Right forelimb (tissue), 1 donor: ENCODE data around the gene PDE4D.
"Not testable (repeated sequence)": the region's sequence is repeated elsewhere in the genome, so short reads cannot be mapped to it uniquely, and the experiment has no call there.

Experiments
- DNase-seq: peaks from one replicate; pipeline ENCODE4 v3.0.0-alpha.2; 2018

Gene PDE4D

GRCh38 chr5:59798862-59799667, 94.5 kb downstream of the PDE4D start:
- no peak for DNase-seq

GRCh38 chr5:59795141-59795540, 98.4 kb downstream of the PDE4D start:
- DNase-seq, result no peak

- no peak for DNase-seq
Observed at GRCh38 chr5:59792983-59793585, 100.4 kb downstream of the PDE4D start.

- no peak for DNase-seq
Observed at GRCh38 chr5:59791617-59792016, 101.9 kb downstream of the PDE4D start.

- DNase-seq, result no peak
Observed at GRCh38 chr5:59790776-59791475, 102.6 kb downstream of the PDE4D start.

GRCh38 chr5:59790376-59790775, 103.2 kb downstream of the PDE4D start:
- DNase-seq, result no peak

- no peak for DNase-seq
Observed at GRCh38 chr5:59789894-59790293, 103.6 kb downstream of the PDE4D start.

- DNase-seq, result no peak
Observed at GRCh38 chr5:59789197-59789596, 104.3 kb downstream of the PDE4D start.

- no peak for DNase-seq
Observed at GRCh38 chr5:59786334-59786805, 107.2 kb downstream of the PDE4D start.

GRCh38 chr5:59785676-59786333, 107.7 kb downstream of the PDE4D start:
- no peak for DNase-seq

- not testable (repeated sequence) for DNase-seq
Observed at GRCh38 chr5:59784708-59785107, 108.8 kb downstream of the PDE4D start.

GRCh38 chr5:59783264-59783663, 110.3 kb downstream of the PDE4D start:
- DNase-seq, result no peak

- DNase-seq, result no peak
Observed at GRCh38 chr5:59782856-59783255, 110.7 kb downstream of the PDE4D start.

- no peak for DNase-seq
Observed at GRCh38 chr5:59779453-59779852, 114.1 kb downstream of the PDE4D start.

GRCh38 chr5:59777028-59777427, 116.5 kb downstream of the PDE4D start:
- no peak for DNase-seq

GRCh38 chr5:59773294-59773693, 120.2 kb downstream of the PDE4D start:
- no peak for DNase-seq

- DNase-seq, result no peak
Observed at GRCh38 chr5:59772757-59773156, 120.8 kb downstream of the PDE4D start.

GRCh38 chr5:59772206-59772605, 121.3 kb downstream of the PDE4D start:
- DNase-seq, result no peak

- DNase-seq, result no peak
Observed at GRCh38 chr5:59770953-59771352, 122.6 kb downstream of the PDE4D start.

GRCh38 chr5:59769832-59770231, 123.7 kb downstream of the PDE4D start:
- DNase-seq, result no peak

- no peak for DNase-seq
Observed at GRCh38 chr5:59769041-59769360, 124.5 kb downstream of the PDE4D start.

GRCh38 chr5:59768152-59769040, 125.1 kb downstream of the PDE4D start:
- peak; percentile 82 for DNase-seq
